Fibroblast of the aortic adventitia (primary cell): Measurements from ENCODE around the gene PAM. TPM values are rescaled to one million over a fixed set of nuclear protein-coding genes. Genes with fewer than 3 reads are reported as not detected.

Experiments
- DNase-seq: peaks from one replicate; pipeline ENCODE4 v3.0.0-alpha.2; 2010; ENCODE audit warnings: low read depth
- H3K4me3 ChIP-seq: 2 replicates; pipeline ENCODE4 v1.5.1; 2011; ENCODE audit warnings: low read depth, mild to moderate bottlenecking, control low read depth, low read length, moderate library complexity
- total RNA-seq: library from RNA; depleted of rRNA; stranded (reverse); fragments of >200 nt; gene quantifications from 2 replicates; pipeline ENCODE4 v1.2.3, GENCODE V29; 2012; ENCODE audit warnings: low replicate concordance
- TF ChIP-seq, protein P1 (sequence below): IDR thresholded peaks from 2 replicates; pipeline ENCODE4 v1.5.1; 2011; ENCODE audit warnings: mild to moderate bottlenecking, low read length, control low read depth, inconsistent platforms; ENCODE audit not compliant: insufficient read depth

The PAM gene
- total RNA-seq, 1 donor: 528 TPM

DNA sequence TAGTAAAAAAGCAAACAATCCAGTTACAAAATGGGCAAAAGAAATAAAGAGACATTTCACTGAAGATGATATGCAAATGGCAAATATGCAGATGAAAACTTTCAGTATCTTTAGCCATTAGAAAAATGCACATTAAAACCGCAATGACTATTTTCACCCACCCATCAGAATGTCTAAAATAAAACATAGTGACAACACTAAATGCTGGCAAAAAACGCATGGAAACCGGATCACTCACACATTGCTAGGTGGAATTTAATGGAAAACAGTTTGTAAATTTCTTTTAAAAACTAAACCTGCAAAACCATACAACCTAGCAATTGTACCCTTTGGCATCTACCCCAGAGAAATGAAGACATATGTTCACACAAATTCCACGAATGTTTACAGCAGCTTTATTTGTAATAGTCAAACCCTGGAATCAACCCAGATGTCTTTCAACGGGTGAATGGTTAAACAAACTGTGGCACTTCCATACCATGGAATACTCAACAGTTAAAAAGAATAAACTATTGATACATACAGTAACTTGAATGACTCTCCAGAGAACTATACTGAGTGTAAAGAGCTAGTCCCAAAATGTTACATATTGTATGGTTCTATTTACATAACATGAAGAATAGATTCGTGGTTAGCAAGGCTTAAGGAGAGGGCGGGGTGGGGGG is 17.2 kb upstream of the PAM start:
- TF ChIP-seq, protein P1, sequence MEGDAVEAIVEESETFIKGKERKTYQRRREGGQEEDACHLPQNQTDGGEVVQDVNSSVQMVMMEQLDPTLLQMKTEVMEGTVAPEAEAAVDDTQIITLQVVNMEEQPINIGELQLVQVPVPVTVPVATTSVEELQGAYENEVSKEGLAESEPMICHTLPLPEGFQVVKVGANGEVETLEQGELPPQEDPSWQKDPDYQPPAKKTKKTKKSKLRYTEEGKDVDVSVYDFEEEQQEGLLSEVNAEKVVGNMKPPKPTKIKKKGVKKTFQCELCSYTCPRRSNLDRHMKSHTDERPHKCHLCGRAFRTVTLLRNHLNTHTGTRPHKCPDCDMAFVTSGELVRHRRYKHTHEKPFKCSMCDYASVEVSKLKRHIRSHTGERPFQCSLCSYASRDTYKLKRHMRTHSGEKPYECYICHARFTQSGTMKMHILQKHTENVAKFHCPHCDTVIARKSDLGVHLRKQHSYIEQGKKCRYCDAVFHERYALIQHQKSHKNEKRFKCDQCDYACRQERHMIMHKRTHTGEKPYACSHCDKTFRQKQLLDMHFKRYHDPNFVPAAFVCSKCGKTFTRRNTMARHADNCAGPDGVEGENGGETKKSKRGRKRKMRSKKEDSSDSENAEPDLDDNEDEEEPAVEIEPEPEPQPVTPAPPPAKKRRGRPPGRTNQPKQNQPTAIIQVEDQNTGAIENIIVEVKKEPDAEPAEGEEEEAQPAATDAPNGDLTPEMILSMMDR: no peak
- H3K4me3 ChIP-seq: no peak overlapping the region
- no peak for DNase-seq

GRCh38 chr5:102740515-102740914 is 14.6 kb upstream of the PAM start:
- no peak for DNase-seq
- TF ChIP-seq, protein P1: no peak
- no peak overlapping the region for H3K4me3 ChIP-seq

DNA sequence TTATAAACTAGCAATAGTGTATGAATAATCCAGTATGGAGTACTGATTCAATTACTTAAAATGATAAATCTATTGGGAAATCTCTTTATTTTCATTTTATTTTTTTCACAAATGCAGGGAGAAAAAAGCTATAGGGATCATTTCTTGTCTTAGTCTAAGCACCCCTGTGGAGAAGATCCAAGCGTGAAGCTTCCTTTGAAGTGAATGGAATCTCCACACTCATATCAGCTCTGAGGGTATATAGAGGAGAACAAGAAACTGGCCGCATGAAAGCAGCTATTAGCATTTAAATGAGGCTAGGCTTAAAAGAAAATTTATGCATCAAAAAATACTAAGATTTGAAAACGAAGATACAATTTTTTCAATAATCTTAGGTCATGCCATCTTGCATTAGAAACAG is 12.9 kb upstream of the PAM start:
- no peak overlapping the region for H3K4me3 ChIP-seq
- TF ChIP-seq, protein P1: no peak
- no peak for DNase-seq

- TF ChIP-seq, protein P1: no peak
Observed at GRCh38 chr5:102743900-102744299, 11.2 kb upstream of the PAM start.

GRCh38 chr5:102747386-102748166 is 7.5 kb upstream of the PAM start:
- TF ChIP-seq, protein P1: no peak
- no peak for DNase-seq
- no peak overlapping the region for H3K4me3 ChIP-seq

More at GRCh38 chr5:102743900-102744299, 11.2 kb upstream of the PAM start:
- H3K4me3 ChIP-seq: no peak overlapping the region
- DNase-seq: no peak

DNA sequence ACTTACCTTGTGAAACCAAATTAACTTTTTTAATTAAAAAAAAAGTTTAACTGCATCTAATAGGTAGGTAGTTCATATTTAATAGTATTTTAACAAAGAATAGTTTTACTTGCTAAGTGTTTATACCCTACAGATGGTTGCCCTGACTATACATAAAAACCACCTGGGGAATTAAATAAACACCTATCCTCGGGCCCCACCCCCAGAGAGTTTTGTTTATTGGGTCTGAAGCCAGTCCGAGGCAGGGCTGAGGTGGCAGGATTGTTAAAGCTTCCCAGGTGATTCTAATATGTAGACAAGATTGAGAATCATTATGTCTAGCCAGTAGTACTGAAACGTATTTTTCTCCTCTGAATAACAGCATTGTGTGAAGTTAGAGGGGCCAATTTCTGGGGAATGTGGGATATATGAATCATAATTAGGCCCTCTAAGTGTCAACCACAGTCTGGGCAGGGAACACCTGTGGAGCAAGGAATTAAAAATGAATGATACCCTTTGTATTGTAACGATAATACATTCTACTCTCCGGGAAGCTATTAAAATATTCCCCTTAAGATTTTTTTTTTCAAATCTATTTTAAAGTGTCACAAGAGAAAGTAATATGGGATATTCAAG is 5.6 kb upstream of the PAM start:
- DNase-seq: no peak
- TF ChIP-seq, protein P1: no peak
- no peak overlapping the region for H3K4me3 ChIP-seq
